Posterior vena cava (tissue), 2 donors: Measurements from ENCODE around the gene VWA5B2. TPM values are rescaled to one million over a fixed set of nuclear protein-coding genes. Genes with fewer than 3 reads are reported as not detected.
"Not testable (repeated sequence)": the region's sequence is repeated elsewhere in the genome, so short reads cannot be mapped to it uniquely, and the experiment has no call there.

Experiments used
- DNase-seq: peaks from one replicate; pipeline ENCODE4 v3.0.0-alpha.2; 2020; ENCODE audit warnings: low spot score
- intact Hi-C, 2 donors: fragments of 100-400 bp; cut with DNase I; formaldehyde crosslinking; loops; one replicate each; pipeline versions ENCODE4 v1.14.1 to v1.14.2; 2022 to 2023
- total RNA-seq, 2 donors: library from RNA; stranded (reverse); fragmentation: NEBNext Ultra II Directional; extraction: Animal tissue kit (Norgen Biotek cat#: 25700); gene quantifications; one replicate each; pipeline ENCODE4 v1.2.1, GENCODE V29; 2021
- donor health status: DM: yes; HTN: yes; CAD: no.
- donor health status: DM: yes; HTN: yes; CAD: no.

The VWA5B2 gene
- total RNA-seq, 2 donors from 2014 or later: 0.38 TPM; not detected in 1

DNA sequence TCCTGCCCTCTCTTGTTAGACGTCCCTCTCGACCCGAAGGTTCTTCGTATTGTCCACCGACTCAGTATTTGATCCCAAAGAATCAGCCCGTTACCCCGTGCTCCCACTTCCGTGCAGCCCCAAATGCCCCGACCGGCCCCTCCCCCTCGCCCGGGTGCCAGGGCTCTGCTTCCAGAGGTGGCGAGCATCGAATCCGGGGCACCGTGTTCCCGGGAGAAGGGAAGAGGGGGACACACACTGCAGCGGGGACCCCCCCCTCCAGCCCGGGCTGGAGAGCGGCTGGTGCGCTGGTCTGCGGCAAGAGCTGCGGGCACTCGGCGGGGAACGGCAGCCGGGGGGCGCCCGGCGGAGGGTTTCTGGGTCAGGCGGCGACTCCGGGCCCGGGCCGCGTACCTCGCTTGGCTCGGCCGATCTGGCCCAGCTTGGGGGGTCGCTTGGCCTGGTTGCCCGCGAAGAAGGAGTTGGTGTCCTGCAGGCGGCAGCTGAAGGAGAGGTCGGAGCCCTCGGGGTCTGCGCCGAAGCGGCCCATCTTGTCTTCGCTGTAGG is 31.4 kb downstream of the VWA5B2 start:
- intact Hi-C loops: no loop called here
- peak; percentile 79 for DNase-seq

GRCh38 chr3:184261270-184261853 is 32.0 kb downstream of the VWA5B2 start, which contains the start of gene CAMK2N2:
CAMK2N2 (minus strand) TSS chr3:184261553; CDS start chr3:184261285, 268 bp downstream.
- DNase-seq: peak; percentile 83
- intact Hi-C loops: no loop called here

- DNase-seq: peak; percentile 76
- intact Hi-C loops: no loop called here
These were observed 32.7 kb downstream of the VWA5B2 start for GRCh38 chr3:184261854-184262763.

GRCh38 chr3:184262764-184263179 is 33.4 kb downstream of the VWA5B2 start:
- peak; percentile 66 for DNase-seq
- intact Hi-C loops: no loop called here

DNA sequence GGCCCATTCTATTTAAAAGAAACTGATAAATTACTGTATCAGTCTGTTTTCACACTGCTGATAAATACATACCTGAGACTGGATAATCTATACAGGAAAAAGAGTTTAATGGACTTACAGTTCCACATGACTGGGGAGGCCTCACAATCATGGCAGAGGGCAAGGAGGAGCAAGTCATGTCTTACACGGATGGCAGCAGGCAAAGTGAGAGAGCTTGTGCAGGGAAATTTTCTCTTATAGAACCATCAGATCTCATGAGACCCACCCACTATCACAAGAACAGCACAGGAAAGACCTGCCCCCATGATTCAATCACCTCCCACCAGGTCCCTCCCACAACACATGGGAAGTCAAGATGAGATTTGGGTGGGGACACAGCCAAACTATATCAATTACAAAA is 37.9 kb downstream of the VWA5B2 start:
- not testable (repeated sequence) for DNase-seq

GRCh38 chr3:184272269-184272668 is 42.9 kb downstream of the VWA5B2 start:
- DNase-seq: no peak
- intact Hi-C loops: loop anchor here in 1 of 2 donors (5.0 kb wide), 1 partner anchor 1690 kb away; no protein-coding TSS in a partner anchor

More for the DNA sequence above, 37.9 kb downstream of the VWA5B2 start:
- intact Hi-C loops: not testable (repeated sequence)

DNA sequence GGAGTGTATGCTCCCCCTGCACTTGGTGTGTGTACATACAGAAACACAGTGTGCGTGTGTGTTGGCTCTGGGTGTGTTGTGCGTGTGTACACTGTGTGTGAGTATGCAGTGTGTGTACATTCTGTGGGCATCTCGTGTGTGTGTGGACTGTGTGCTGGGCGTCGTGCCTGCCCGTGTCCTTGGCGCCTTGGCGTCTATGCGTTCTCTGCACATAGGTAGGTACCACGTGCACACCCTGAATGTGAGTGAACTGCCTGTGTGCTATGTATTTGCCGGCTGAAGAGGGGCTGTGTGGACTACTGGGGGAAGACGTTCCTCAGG is 46.0 kb downstream of the VWA5B2 start:
- peak; percentile 60 for DNase-seq
- intact Hi-C loops: no loop called here

GRCh38 chr3:184275961-184276910 is 46.9 kb downstream of the VWA5B2 start, which contains the start of gene ECE2:
ECE2 (plus strand) TSS chr3:184276022; CDS start chr3:184276154, 132 bp downstream.
- intact Hi-C loops: no loop called here
- no peak for DNase-seq

DNA sequence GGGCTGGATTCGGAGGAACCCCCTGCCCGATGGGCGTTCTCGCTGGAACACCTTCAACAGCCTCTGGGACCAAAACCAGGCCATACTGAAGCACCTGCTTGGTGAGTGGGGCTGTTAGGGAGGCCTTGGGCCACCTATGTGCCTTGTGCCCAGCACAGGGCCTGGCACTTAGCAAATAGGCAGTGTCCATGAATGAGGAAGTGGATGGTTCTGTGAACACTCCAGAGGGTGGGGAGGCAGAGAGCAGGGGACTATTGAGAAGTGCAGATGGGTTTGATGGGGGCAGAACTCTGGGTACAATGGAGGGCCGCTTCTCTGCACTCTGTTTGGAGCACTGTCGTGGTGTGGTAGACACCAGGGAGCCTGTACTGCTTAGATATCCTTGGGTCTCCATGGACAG is 48.0 kb downstream of the VWA5B2 start:
- no peak for DNase-seq
- intact Hi-C loops: no loop called here

DNA sequence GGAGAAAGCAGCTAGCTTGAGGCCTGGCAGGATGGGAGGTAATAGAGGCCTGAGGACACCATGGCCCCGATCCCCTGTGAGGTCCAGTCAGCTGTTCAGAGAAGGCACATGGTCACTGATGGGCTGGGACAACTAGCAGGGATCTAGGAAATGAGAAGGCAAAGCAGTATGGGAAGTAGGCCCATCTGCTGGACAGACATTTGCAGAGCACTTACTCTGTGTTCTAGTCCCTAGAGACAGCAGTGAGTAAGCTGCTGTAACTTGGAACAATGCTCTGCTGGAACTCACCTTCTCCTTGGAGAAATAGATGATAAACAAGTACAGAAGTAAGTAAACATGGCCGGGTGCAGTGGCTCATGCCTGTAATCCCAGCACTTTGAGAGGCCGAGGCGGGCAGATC is 53.6 kb downstream of the VWA5B2 start:
- no peak for DNase-seq
- intact Hi-C loops: no loop called here

- intact Hi-C loops: no loop called here
- no peak for DNase-seq
These were observed 54.3 kb downstream of the VWA5B2 start for GRCh38 chr3:184283681-184284080.

DNA sequence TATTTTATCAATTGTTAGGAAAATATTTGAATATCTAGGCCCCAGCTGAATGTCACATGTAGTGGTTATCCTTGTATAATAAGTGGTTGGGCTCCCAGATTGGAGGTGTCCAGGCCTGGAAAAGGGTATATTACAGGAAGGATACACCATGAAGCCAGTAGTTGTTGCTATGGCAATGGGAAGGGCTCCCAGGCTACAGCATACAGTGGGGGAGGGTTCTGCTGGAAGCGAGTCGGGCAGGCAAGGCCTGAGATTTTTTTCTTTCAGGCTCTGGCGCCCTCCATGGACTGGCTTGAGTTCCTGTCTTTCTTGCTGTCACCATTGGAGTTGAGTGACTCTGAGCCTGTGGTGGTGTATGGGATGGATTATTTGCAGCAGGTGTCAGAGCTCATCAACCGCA is 55.3 kb downstream of the VWA5B2 start:
- no peak for DNase-seq
- intact Hi-C loops: no loop called here

- DNase-seq: no peak
- intact Hi-C loops: no loop called here
These were observed 60.1 kb downstream of the VWA5B2 start for GRCh38 chr3:184289426-184289938.

GRCh38 chr3:184290331-184290730 is 60.9 kb downstream of the VWA5B2 start:
- intact Hi-C loops: no loop called here
- DNase-seq: no peak

DNA sequence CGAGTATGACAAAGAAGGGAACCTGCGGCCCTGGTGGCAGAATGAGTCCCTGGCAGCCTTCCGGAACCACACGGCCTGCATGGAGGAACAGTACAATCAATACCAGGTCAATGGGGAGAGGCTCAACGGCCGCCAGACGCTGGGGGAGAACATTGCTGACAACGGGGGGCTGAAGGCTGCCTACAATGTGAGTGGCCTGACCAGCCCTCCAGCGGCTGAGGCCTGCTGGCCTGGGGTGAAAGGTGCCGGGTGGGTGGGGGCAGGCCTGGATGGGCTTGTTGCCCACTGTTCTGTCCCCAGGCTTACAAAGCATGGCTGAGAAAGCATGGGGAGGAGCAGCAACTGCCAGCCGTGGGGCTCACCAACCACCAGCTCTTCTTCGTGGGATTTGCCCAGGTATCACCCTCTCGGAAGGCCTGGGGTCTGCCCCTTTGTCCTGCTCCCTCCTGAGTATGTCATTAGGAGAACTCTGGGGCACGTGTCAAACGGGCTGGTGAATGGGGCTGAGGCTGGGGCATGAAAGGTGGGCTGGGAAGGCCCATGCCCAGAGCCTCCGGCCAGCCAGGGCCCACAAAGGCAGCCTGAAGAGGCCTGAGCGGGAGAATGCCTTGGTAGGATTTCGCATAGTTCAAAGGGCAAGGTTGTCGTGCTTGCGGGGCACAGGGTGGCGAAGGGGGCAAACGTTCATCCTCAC is 61.8 kb downstream of the VWA5B2 start:
- intact Hi-C loops: no loop called here
- DNase-seq: no peak
